Occipital lobe (tissue), 2 donors: Measurements from ENCODE around the gene EIF4G3. TPM values are rescaled to one million over a fixed set of nuclear protein-coding genes. Genes with fewer than 3 reads are reported as not detected.
"Not testable (repeated sequence)": the region's sequence is repeated elsewhere in the genome, so short reads cannot be mapped to it uniquely, and the experiment has no call there.

Experiments used
- DNase-seq: peaks from one replicate; lab custom pipeline; 2025; lab: John Stamatoyannopoulos, UW
- total RNA-seq: library from RNA; depleted of rRNA; stranded (reverse); fragments of >200 nt; gene quantifications from one replicate; pipeline ENCODE4 v1.2.3, GENCODE V29; 2014

EIF4G3 gene
- total RNA-seq, 1 donor from 2014 or later, result 47.4 TPM

DNA sequence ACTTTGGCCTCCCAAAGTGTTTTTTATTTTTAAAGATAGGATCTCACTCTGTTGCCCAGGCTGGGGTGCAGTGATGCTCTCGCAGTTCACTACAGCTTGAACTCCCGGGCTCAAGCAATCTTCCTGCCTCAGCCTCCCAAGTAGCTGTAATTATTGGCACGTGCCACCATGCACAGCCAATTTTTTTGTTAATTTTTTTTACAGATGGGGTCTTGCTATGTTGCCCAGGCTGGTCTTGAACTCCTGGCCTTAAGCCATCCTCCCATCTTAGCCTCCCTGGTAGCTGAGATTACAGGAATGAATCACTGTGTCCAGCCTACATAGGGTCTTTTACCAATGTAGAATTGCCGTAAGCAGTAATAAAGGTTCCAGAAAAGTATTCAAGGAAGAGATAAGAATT is 340.5 kb downstream of the EIF4G3 start:
- no peak for DNase-seq

DNA sequence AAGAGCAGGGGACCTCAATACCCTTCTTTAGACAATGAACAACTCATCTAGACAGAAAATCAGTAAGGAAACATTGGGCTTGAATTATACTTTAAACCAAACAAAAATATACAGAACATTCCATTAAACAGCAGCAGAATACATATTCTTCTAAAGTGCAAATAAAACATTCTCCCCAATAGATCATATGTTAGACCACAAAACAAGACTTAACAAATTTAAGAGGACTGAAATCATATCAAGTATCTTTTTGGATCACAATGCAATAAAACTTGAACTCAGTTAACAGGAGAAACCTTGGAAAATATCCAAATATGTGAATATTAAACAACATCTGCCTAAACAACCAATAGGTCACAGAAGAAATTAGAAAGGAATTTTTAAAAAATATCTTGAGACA is 341.9 kb downstream of the EIF4G3 start:
- DNase-seq, result no peak

DNA sequence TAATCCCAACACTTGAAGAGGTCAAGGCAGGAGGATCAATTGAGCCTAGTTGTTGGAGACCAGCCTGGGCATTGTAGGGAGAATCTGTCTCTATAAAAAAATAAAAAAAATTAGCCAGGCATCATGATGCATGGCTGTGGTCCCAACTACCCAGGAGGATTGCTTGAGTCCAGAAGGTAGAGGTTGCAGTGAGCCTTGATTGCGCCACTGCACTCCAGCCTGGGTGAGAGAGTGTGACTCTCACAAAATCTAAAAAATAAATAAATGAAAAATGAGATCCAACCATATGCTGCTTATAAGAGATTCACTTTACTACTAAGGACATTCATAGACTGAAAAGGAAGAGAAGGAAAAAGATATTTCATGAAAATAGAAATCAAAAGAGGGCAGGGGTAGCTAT is 342.5 kb downstream of the EIF4G3 start:
- no peak for DNase-seq

DNA sequence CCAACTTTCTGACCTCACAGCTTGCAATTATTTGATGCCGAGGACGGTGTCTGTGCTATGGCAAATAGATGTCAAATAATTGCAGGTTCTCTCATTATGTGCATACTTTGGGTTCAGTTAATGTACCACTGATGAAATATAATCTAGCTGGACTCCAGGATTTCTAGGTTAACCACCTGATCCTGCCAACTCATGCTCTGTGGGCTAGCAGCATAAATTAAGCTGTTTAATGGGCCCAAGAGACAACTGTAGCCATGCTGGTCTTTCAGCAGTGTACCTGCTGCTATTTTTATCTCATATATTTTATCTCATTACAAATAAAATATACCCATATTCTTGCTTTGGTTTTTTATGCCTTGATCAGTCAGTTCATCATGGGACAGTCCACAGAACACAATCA is 346.3 kb downstream of the EIF4G3 start:
- no peak for DNase-seq

DNA sequence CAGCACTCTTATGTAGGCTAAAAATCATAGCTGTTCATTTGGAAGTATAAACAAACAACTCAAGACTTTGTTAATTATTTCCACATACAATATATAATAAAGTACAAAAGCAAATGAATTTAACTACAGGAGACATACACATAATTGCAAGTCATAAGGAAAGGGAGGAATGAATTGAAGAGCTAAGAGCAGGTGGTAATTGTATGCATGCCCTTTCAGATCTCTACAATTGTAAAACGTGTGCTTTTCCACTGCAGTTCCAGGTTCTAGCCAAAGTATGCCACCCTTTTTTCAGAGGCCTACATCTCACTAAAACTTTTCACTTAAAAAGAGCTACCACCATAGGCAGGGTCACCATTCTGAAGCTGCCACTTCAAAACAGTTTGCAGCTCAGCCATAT is 346.8 kb downstream of the EIF4G3 start:
- no peak for DNase-seq

DNA sequence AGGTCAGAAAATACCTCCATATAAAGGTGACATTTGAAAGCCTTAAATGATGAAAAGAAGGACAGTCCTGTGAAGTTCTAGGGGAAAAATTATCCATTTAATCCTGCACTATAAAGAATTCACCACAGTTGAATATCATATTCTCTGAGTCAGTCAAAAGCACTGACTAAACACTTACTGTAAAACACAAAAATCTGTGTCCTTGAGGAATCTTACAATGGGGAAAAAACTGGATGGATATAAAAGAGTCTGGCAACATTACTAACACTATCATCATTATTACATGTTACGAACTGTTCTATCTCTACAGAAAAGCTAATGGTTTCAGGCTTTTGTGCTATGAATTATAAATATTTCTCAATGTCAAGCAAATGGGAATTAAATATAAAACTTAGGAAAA is 347.2 kb downstream of the EIF4G3 start:
- DNase-seq, result no peak

DNA sequence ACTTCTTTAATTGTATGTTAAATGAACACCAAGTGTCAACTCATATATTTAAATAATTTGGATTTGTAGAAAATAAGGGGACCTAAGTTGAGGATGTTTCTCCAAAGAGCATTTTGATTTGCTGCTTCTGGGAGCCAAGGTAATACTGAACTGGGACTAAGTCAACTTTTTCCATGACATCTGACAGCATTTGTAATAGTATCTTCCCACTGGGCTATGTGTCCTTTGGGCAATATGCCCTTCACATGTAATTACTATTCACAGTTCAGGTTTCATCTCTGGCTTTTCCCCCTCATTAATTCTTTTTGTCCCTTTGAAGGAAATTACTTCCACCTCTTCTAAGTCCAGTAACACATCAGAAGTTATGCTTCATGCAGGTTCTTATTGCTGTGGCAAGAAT is 352.9 kb downstream of the EIF4G3 start:
- no peak for DNase-seq

DNA sequence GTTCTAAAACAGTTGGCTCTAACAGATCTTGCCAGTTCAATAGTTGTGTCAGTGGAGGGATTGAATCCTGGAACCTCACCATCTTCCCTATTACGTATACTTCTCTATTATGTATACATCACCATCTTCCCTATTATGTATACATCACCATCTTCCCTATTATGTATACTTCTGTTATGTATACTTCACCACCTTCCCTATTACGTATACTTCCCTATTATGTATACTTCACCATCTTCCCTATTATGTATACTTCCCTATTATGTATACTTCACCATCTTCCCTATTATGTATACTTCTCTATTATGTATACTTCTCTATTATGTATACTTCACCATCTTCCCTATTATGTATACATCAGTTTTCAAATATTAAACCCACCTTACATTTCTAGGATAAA is 355.2 kb downstream of the EIF4G3 start:
- no peak for DNase-seq

DNA sequence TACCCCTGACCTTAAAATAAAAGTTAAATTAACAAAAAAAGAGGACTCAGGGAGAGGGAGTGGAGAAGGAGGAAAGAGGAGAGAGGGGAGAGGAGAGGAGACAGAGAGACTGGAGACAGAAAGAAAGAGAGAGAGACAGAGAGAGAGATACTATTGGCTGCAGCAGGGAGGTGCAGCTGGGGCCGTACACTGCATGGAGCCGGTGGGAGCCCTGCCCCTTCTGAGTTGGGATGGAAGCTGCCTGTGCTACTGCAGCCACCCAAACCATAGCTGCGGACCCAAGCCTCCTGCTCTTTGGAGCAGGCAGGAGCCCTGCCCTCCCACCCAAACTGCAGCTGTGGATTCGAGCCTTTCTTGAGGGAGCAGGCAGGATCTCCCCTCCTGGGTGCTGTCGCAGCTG is 356.9 kb downstream of the EIF4G3 start:
- no peak for DNase-seq

DNA sequence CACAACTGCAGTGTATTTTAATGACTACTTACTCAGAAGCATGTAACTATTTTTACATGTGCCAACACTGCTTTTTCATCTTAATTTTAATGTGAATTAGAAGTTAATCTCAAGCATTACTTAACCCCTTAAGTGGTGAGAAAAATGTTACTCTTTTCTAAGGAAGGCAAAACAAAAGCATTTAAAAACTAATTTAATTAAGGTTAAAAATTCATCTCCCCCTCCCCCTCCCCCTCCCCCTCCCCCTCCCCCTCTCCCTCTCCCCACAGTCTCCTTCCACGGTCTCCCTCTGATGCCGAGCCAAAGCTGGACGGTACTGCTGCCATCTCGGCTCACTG is 362.2 kb downstream of the EIF4G3 start:
- no peak for DNase-seq

DNA sequence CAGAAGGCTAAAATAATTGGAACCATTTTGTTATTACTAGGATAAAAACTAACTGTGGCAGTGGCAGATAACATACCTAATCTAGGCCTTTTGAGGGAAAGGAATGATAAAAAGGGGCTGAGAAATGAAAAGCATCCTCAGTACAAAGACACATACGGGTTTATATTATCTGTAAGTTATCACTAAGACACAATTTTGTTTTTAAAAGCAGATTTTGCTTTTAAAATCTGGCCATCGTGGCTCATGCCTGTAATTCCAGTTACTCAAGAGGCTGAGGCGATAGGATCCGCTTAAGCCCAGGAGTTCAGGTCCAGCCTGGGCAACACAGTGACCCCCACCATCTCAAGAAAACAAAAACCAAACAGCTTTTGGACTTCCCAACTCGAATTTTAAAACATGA is 364.8 kb downstream of the EIF4G3 start:
- no peak for DNase-seq

DNA sequence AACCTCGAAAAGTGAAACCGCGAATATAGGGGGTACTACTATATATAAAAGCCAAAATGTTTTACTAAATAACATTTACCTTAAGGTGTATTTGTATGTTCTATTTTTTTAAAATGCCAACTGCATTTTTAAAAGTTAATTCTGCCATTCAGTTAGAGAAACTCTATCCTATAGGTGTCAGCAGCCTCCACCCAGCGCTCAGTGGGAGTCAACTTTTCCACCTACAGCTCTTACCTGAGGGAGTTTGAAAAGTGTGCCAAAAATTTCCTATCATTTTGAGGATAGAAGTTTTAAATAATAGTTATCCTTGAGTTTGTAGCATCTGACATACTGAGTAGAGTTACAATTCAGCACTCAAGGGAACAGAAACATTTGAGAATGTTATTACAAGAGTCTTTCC is 383.5 kb downstream of the EIF4G3 start:
- no peak for DNase-seq

DNA sequence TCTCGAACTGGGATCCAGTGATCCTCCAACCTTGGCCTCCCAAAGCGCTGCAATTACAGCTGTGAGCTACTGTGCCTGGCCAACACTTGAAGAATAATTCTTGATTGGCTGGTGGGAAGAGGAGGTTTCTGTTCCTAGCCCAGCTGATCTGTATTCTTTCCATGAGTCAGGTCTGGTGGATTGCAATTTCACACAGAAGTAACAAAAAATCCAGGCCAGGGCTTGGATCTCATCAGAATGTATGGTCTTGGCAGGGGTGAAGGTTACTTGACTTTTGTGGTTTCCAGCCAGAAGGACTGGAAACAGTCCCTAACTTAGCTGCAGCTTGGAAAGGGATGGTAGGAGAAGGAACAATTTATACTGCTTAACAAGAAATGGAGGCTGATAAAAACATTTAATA is 384.5 kb downstream of the EIF4G3 start:
- DNase-seq, result no peak

DNA sequence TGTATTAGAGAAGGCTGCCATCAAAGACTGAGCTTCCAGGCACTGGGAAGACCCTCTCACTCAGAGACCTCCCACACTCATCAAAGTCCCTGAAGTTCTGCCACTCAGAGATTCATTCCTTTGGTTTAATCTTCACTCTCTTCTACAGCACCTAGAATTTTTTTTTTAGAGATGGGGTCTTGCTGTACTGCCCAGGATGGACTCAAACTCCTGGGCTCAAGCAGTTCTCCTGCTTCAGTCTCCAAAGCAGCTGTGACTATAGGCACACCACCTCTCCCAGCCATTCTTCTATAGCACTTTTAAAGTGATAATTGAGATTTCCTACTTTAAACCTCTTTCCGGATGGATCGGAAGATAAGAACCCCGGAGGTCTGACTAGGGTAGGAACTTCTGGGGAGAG is 385.9 kb downstream of the EIF4G3 start:
- no peak for DNase-seq

DNA sequence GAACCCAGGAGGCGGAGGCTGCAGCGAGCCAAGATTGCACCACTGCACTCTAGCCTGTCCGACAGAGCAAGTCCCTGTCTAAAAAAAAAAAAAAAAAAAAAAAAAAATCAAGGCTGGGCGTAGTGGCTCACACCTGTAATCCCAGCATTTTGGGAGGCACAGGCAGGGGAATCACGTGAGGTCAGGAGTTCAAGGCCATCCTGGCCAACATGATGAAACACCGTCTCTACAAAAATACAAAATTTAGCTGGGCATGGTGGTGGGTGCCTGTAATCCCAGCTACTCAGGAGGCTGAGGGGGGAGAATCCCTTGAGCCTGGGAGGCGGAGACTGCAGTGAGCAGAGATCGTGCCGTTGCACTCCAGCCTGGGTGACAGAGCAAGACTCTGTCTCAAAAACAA is 387.1 kb downstream of the EIF4G3 start:
- not testable (repeated sequence) for DNase-seq

DNA sequence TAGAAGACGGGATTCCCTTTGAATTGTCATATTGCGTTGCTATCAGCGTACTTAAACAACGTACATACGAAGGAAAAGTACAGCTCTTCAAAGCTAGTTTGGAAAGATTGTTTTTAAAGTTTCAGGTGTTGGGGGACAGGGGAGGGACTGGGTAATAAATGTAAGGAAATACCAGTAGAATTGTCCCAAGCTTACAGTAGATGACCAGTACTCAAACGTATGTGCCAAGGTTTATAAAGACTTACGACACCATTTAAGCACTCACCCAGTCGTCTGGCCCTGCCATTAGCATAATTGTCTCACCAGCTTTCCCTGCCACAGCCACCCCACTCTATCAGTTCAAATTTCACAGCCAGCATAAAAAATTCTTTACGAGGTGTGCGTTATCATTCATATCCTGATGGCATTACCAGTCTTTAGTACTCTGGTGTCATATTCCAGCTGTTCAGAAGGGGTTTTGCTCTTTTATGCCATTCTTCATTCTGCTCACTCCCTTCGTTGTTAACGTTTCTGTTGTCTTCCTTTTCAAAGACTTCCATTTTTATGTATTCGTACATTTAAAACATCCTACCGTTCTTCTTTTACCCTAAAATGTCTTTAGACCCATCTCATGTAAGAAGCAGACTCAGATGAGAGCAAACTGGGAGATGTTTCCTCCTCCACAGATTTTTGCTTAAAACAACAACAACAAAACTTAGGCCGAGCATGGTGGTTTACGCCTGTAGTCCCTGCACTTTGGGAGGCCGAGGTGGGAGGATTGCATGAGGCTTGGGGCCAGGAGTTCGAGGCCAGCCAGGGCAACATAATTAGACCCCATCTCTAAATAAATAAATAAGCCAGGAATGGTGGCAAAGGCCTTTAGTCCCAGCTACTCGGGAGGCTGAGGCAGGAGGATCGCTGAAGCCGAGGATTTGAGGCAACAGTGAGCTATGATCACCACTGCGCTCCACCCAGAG is 388.6 kb downstream of the EIF4G3 start:
- no peak for DNase-seq

DNA sequence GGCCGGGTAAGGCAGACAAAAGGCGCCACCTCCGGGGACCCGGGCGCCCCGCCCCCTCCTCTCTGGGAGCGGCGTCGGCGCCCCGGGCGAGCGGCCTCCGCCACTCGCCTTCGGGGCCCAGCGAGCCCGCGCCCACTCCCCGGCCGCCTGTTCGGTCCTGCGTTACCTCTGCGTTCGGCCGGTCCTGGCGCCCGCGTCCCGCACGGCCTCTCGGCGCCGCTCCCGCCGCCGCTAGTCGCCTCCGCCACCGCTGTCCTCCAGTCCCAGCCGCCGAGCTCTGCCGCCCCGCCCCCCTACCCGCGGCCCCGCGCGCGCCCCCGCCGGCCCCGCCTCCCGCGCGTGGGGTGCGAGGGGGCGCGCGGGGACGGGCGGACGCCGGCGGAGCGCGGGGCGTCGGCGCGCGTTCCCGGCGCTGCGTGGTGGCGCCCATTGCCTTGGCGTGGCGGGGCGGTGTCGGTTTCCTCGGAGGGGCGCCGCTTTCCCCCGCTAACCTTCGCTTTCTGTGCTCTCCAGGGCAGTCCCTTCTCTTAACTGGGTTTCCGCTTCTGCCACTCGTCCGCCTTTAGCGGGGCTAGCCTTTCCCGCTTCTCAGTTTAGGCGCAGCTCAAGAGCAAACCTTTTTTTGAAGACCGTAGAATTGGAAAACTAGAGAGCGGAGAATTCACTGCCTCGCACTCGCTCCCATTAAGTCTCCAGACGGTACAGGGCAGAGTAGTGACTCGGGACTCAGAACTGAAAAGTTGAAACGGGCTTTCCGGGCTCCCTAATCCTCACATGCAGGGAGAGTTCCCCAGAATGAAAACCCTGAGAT is 389.5 kb downstream of the EIF4G3 start, which contains the start of gene HP1BP3:
Gene HP1BP3, minus strand, starts transcription at position 279 of the 811 bp plus-strand sequence. CDS start 6,867 bp downstream, outside the sequence.
- peak; percentile 51 for DNase-seq

DNA sequence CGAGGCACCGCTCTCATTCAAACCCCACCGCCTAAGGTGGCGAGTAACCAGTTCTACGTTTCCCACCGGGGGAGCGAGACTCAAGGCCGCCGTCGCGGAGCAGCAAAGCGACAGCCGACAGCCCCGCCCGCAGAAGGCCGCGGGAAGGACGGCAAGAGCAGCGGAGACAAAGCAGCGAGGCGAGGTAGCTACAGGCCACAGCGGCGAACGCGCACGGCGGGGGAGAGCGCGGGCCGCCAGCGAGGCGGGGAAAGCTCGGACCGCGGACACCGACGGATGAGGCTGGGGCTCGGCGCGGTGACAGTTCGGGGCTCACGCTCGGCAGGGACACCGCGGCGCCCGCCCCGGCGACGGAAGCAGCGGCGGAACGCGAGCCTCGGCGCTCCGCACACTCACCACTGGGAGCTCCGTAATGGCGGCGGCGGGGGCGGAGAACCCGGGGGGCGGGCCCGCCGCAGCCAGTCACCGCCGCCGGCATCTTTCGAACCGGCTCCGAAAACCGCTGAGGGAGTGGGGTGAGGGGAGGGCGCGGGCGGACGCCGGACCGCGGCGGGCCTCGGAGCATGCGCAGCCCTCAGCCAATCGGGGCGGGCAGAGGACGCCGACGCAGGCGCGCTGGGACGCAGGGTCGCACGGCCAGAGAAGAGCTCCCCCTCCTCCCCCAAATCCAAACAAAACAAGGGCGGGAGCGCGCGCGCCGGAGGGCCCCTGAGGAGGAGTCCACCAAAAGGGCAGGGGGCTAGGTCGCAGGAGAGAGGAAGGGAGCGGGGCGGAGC is 390.3 kb downstream of the EIF4G3 start:
- peak; percentile 89 for DNase-seq

DNA sequence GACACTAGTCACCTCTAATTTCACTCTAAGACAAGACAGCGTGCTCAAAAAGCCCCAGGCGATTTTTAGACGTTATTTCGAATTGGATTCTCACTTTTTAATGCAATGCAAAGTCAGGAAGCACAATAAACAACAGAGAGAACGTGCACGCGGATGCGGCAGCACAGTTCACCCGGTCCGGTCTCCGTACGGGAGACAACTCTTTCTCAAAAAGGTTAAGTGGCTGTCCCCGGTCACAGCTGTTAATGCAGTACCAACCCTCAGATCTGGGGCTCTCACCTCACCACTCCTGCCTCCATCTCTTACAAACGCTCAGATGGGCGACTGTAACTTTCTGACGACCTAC is 390.8 kb downstream of the EIF4G3 start:
- no peak for DNase-seq

DNA sequence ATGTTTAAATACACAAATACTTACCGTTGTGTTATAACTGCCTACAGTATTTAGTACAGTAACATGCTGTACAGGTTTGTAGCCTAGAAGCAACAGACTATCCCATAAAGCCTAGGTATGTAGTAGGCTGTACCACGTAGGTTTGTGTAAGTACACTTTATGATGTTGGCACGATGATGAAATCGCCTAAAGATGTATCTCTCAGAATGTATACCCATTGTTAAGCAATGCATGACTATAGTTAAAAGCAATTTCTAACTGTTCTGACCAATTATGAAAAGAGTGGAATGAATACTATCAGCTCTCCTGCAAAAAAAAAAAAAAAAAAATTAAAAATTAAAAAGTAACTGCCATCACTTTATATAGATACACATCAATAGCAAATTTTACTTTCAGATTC is 401.0 kb downstream of the EIF4G3 start:
- DNase-seq, result no peak

DNA sequence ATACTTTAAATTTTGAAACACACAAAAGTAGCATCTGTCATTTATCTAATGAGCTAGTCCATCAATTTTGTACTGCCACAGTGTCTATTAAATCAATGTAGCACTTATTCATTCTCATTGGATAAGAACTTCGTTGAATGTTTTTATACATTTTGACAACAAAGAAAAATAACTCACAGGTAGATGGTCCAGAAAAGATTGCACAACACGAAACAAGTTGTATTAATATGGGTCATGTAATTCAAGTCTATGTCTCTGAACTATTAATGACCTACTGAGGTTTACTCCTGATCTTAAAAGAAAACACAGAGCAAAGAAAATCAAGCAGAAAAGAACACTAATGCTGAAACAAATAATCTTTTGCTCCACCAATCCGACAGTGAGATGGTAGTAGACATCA is 404.9 kb downstream of the EIF4G3 start:
- no peak for DNase-seq
